GM23338 (cell line): ENCODE measurements around the gene RNF17. TPM values are rescaled to one million over a fixed set of nuclear protein-coding genes. Genes with fewer than 3 reads are reported as not detected.

Source experiments
- ATAC-seq: fragments of 200-7000 bp; cut with Tn5 transposase; 3 replicates; pipeline ENCODE4 v1.9.1; 2020
- DNase-seq: peaks from one replicate; pipeline ENCODE4 v3.0.0-alpha.2; 2015; ENCODE audit warnings: low spot score
- H2AFZ ChIP-seq: fragments of 200-600 bp; sonication (generic); 2 replicates; pipeline ENCODE4 v1.8.0; 2016; ENCODE audit warnings: antibody characterized with exemption, mild to moderate bottlenecking, moderate library complexity
- H3F3A ChIP-seq: fragments of 200-600 bp; sonication (generic); replicated peaks from 2 replicates; pipeline ENCODE4 v1.8.0; 2017; ENCODE audit warnings: antibody characterized with exemption, mixed run types, low read depth
- H3K27ac ChIP-seq: fragments of 200-600 bp; sonication (generic); 2 replicates; pipeline ENCODE4 v1.6.1; 2016; ENCODE audit warnings: low read depth
- H3K27me3 ChIP-seq: fragments of 200-600 bp; sonication (generic); 2 replicates; pipeline ENCODE4 v1.8.0; 2016; ENCODE audit warnings: mild to moderate bottlenecking, mixed run types, moderate library complexity; ENCODE audit not compliant: insufficient read depth
- H3K36me3 ChIP-seq: fragments of 200-600 bp; sonication (generic); 2 replicates; pipeline ENCODE4 v1.8.0; 2016; ENCODE audit warnings: mild to moderate bottlenecking; ENCODE audit not compliant: insufficient read depth
- H3K4me1 ChIP-seq: fragments of 200-600 bp; sonication (generic); 2 replicates; pipeline ENCODE4 v1.8.0; 2016; ENCODE audit warnings: mild to moderate bottlenecking, moderate library complexity; ENCODE audit not compliant: insufficient read depth
- H3K4me2 ChIP-seq: fragments of 200-600 bp; sonication (generic); 2 replicates; pipeline ENCODE4 v1.7.1; 2017; ENCODE audit warnings: mixed run types
- H3K4me3 ChIP-seq: fragments of 200-600 bp; sonication (generic); 2 replicates; pipeline ENCODE4 v1.6.1; 2016; ENCODE audit warnings: mixed run types
- H3K79me2 ChIP-seq: fragments of 200-600 bp; sonication (generic); replicated peaks from 2 replicates; pipeline ENCODE4 v1.8.0; 2017; ENCODE audit warnings: mild to moderate bottlenecking; ENCODE audit not compliant: insufficient read depth
- H3K9me2 ChIP-seq: fragments of 200-600 bp; sonication (generic); 2 replicates; pipeline ENCODE4 v1.8.0; 2017; ENCODE audit not compliant: insufficient read depth
- H4K20me1 ChIP-seq: fragments of 200-600 bp; sonication (generic); replicated peaks from 2 replicates; pipeline ENCODE4 v1.8.0; 2017; ENCODE audit warnings: mild to moderate bottlenecking; ENCODE audit not compliant: insufficient read depth
- H3K27ac Mint-ChIP-seq: 2 replicates; pipeline ENCODE4 v1.8.0; 2020; ENCODE audit warnings: inconsistent platforms, mild to moderate bottlenecking, moderate library complexity, mixed read lengths
- H3K27me3 Mint-ChIP-seq: 3 replicates; pipeline ENCODE4 v1.8.0; 2022; ENCODE audit warnings: low read depth, mild to moderate bottlenecking, moderate library complexity, mixed read lengths, inconsistent platforms; ENCODE audit not compliant: insufficient read depth, poor library complexity
- H3K36me3 Mint-ChIP-seq: 3 replicates; pipeline ENCODE4 v1.8.0; 2021; ENCODE audit warnings: low read depth, mild to moderate bottlenecking, inconsistent platforms, moderate library complexity, mixed read lengths
- H3K4me1 Mint-ChIP-seq: 3 replicates; pipeline ENCODE4 v1.8.0; 2020; ENCODE audit warnings: mild to moderate bottlenecking, inconsistent platforms, mixed read lengths
- H3K4me3 Mint-ChIP-seq: 3 replicates; pipeline ENCODE4 v1.8.0; 2021; ENCODE audit warnings: moderate library complexity, mild to moderate bottlenecking, inconsistent platforms, mixed read lengths
- H3K9me3 Mint-ChIP-seq: 3 replicates; pipeline ENCODE4 v1.8.0; 2020; ENCODE audit warnings: moderate library complexity, mild to moderate bottlenecking, inconsistent platforms, mixed read lengths
- NANOG ChIP-seq: IDR thresholded peaks from 2 replicates; pipeline ENCODE4 v1.6.1; 2016; ENCODE audit warnings: antibody characterized with exemption, borderline replicate concordance
- STAT1 ChIP-seq: IDR thresholded peaks from one replicate; pipeline ENCODE4 v1.6.1; 2016; ENCODE audit warnings: antibody characterized with exemption; ENCODE audit not compliant: unreplicated experiment
- polyA plus RNA-seq: library from polyadenylated mRNA; unstranded; fragments of >200 nt; fragmentation: Nextera tagmentation; extraction: Ambion mirVana; gene quantifications from 2 replicates; pipeline ENCODE4 v1.2.1, GENCODE V29; 2016
- total RNA-seq: library from RNA; depleted of rRNA; stranded (reverse); fragments of >200 nt; shearing (Covaris generic); gene quantifications from 2 replicates; pipeline ENCODE4 v1.2.3, GENCODE V29; 2014
- TF ChIP-seq, protein P1 (sequence below): IDR thresholded peaks from 2 replicates; pipeline ENCODE4 v1.6.1; 2016; ENCODE audit warnings: antibody characterized with exemption
- TF ChIP-seq, protein P2 (sequence below), 2 experiments: fragments of 200-600 bp in 1 of 2; sonication (generic) in 1 of 2; conservative IDR thresholded peaks; 2 replicates each; pipeline versions ENCODE4 v1.5.1 to v1.6.1; 2016 to 2017; ENCODE audit warnings: antibody characterized with exemption in 2 of 2, low read depth in 2 of 2, mild to moderate bottlenecking in 2 of 2, moderate library complexity in 1 of 2
- TF ChIP-seq, protein P3 (sequence below): fragments of 250-450 bp; sonication (Bioruptor Pico); IDR thresholded peaks from 2 replicates; pipeline ENCODE4 v1.5.0; 2020; ENCODE audit warnings: mild to moderate bottlenecking, moderate library complexity

RNF17 gene
- total and polyA plus RNA-seq, 2 experiments from 2014 or later, result 0.16 TPM; not detected in 1

DNA sequence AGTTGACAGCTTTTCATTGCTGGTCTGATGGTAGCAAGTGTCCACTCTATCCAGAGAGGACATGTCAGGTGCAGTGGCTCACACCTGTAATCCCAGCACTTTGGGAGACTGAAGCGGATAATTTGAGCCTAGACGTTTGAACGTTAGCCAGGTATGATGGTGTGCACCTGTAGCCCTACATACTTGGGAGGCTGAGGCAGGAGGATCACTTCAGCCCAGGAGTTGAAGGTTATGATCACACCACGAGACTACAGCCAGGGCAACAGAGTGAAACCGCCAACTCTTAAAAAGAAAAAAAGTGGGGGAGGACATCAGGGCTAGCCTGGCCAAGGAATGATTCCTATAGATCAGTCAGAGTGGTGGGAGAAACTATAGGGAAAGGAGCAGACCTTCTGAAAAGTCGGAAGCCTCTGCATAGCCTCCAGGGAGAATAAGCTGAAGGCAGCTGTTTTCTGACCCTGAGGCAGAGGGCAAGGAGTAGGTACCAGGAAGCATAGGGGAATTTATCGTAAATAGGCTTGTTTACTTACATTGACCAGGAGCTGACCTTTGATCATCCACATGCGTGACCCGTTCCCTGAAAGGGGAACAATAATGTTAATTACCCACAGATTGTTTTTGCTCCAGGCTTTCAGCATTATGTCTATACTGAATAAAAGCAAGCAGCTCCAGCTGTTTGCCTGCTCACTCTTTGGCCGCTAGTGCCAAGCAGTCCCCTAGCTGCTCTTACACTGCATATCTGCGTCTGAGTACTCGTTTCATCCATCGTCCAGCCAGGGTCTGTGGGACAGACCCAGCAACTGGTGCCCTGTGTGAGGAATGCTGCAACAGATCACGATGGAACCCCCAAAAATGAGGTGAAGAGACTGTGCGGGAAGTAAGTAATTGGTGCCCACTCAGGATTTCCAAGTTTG lies 161.6 kb downstream of the RNF17 start:
- Histone ChIP-seq H3K27ac (no peak overlapping the region), H4K20me1 (no peaks in the 10 kb centered on the region), H3K9me2 (no peaks in the 10 kb centered on the region), H3F3A (no peaks in the 10 kb centered on the region), H3K79me2 (peaks cover 19% of the 10 kb centered on the region), H3K27me3 (0 out of 2 replicates have a peak, but pooled peaks cover 4% of the 10 kb centered on the region), H3K4me1 (peaks cover 13% of the 10 kb centered on the region), H2AFZ (peak overlapping the region; percentile 70; the same call in 1 of the 2 replicates), H3K4me3 (no peak overlapping the region), H3K36me3 (no peaks in the 10 kb centered on the region), H3K4me2 (no peak overlapping the region)
- DNase-seq (no peak), ATAC-seq (no peak)
- no peak for TF ChIP-seq NANOG
- TF ChIP-seq, protein P1, sequence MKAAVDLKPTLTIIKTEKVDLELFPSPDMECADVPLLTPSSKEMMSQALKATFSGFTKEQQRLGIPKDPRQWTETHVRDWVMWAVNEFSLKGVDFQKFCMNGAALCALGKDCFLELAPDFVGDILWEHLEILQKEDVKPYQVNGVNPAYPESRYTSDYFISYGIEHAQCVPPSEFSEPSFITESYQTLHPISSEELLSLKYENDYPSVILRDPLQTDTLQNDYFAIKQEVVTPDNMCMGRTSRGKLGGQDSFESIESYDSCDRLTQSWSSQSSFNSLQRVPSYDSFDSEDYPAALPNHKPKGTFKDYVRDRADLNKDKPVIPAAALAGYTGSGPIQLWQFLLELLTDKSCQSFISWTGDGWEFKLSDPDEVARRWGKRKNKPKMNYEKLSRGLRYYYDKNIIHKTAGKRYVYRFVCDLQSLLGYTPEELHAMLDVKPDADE, result no peak
- TF ChIP-seq STAT1, result no peak
- TF ChIP-seq, protein P2, sequence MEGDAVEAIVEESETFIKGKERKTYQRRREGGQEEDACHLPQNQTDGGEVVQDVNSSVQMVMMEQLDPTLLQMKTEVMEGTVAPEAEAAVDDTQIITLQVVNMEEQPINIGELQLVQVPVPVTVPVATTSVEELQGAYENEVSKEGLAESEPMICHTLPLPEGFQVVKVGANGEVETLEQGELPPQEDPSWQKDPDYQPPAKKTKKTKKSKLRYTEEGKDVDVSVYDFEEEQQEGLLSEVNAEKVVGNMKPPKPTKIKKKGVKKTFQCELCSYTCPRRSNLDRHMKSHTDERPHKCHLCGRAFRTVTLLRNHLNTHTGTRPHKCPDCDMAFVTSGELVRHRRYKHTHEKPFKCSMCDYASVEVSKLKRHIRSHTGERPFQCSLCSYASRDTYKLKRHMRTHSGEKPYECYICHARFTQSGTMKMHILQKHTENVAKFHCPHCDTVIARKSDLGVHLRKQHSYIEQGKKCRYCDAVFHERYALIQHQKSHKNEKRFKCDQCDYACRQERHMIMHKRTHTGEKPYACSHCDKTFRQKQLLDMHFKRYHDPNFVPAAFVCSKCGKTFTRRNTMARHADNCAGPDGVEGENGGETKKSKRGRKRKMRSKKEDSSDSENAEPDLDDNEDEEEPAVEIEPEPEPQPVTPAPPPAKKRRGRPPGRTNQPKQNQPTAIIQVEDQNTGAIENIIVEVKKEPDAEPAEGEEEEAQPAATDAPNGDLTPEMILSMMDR (conservative IDR thresholded peaks at IDR 0.05; ENCODE audit: low read depth in 2 of 2), result no peak
- TF ChIP-seq, protein P3, sequence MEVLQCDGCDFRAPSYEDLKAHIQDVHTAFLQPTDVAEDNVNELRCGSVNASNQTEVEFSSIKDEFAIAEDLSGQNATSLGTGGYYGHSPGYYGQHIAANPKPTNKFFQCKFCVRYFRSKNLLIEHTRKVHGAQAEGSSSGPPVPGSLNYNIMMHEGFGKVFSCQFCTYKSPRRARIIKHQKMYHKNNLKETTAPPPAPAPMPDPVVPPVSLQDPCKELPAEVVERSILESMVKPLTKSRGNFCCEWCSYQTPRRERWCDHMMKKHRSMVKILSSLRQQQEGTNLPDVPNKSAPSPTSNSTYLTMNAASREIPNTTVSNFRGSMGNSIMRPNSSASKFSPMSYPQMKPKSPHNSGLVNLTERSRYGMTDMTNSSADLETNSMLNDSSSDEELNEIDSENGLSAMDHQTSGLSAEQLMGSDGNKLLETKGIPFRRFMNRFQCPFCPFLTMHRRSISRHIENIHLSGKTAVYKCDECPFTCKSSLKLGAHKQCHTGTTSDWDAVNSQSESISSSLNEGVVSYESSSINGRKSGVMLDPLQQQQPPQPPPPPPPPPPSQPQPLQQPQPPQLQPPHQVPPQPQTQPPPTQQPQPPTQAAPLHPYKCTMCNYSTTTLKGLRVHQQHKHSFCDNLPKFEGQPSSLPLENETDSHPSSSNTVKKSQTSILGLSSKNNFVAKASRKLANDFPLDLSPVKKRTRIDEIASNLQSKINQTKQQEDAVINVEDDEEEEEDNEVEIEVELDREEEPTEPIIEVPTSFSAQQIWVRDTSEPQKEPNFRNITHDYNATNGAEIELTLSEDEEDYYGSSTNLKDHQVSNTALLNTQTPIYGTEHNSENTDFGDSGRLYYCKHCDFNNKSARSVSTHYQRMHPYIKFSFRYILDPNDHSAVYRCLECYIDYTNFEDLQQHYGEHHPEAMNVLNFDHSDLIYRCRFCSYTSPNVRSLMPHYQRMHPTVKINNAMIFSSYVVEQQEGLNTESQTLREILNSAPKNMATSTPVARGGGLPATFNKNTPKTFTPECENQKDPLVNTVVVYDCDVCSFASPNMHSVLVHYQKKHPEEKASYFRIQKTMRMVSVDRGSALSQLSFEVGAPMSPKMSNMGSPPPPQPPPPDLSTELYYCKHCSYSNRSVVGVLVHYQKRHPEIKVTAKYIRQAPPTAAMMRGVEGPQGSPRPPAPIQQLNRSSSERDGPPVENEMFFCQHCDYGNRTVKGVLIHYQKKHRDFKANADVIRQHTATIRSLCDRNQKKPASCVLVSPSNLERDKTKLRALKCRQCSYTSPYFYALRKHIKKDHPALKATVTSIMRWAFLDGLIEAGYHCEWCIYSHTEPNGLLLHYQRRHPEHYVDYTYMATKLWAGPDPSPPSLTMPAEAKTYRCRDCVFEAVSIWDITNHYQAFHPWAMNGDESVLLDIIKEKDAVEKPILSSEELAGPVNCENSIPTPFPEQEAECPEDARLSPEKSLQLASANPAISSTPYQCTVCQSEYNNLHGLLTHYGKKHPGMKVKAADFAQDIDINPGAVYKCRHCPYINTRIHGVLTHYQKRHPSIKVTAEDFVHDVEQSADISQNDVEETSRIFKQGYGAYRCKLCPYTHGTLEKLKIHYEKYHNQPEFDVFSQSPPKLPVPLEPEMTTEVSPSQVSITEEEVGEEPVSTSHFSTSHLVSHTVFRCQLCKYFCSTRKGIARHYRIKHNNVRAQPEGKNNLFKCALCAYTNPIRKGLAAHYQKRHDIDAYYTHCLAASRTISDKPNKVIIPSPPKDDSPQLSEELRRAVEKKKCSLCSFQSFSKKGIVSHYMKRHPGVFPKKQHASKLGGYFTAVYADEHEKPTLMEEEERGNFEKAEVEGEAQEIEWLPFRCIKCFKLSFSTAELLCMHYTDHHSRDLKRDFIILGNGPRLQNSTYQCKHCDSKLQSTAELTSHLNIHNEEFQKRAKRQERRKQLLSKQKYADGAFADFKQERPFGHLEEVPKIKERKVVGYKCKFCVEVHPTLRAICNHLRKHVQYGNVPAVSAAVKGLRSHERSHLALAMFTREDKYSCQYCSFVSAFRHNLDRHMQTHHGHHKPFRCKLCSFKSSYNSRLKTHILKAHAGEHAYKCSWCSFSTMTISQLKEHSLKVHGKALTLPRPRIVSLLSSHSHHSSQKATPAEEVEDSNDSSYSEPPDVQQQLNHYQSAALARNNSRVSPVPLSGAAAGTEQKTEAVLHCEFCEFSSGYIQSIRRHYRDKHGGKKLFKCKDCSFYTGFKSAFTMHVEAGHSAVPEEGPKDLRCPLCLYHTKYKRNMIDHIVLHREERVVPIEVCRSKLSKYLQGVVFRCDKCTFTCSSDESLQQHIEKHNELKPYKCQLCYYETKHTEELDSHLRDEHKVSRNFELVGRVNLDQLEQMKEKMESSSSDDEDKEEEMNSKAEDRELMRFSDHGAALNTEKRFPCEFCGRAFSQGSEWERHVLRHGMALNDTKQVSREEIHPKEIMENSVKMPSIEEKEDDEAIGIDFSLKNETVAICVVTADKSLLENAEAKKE (CRISPR knock-in tag), result no peak
- Mint-ChIP-seq H3K4me1 (peaks cover 26% of the 10 kb centered on the region), H3K4me3 (no peak overlapping the region), H3K27me3 (peaks cover 13% of the 10 kb centered on the region), H3K36me3 (no peaks in the 10 kb centered on the region), H3K9me3 (no peaks in the 10 kb centered on the region; the same call in 2 of the 3 replicates), H3K27ac (0 out of 2 replicates have a peak overlapping the region, but pooled peaks have one; percentile 4)
